Amygdala (tissue), 56 donors: ENCODE measurements around the gene SLC44A4.
A peak's percentile ranks its signal among the peaks of the same experiment; 100 is the strongest.
"Not testable (repeated sequence)": the region's sequence is repeated elsewhere in the genome, so short reads cannot be mapped to it uniquely, and the experiment has no call there.

Experiments used
- DNase-seq, 56 donors: peaks; one replicate each; lab custom pipeline; 2025; lab: John Stamatoyannopoulos, UW

Gene SLC44A4

GRCh38 chr6:31878726-31879125 lies at the start of gene SLC44A4:
Gene SLC44A4 (minus strand): TSS chr6:31878997. CDS start chr6:31878980, 17 bp downstream.
- DNase-seq = no peak

- no peak for DNase-seq
Observed at GRCh38 chr6:31928672-31928939, 49.8 kb upstream of the SLC44A4 start.

- no peak for DNase-seq
Observed at GRCh38 chr6:31927863-31928671, 49.3 kb upstream of the SLC44A4 start.

- DNase-seq = peak in 1 of 56 donors; percentile 25
Observed at GRCh38 chr6:31927242-31927862, 48.6 kb upstream of the SLC44A4 start, which contains the start of gene C2. Gene C2 (plus strand): TSS chr6:31927717. CDS start chr6:31927753, 36 bp downstream.

- DNase-seq = no peak
Observed at GRCh38 chr6:31922942-31923341, 44.1 kb upstream of the SLC44A4 start.

- no peak for DNase-seq
Observed at GRCh38 chr6:31920811-31921210, 42.0 kb upstream of the SLC44A4 start.

GRCh38 chr6:31919624-31920303 lies 41.0 kb upstream of the SLC44A4 start:
- no peak for DNase-seq

GRCh38 chr6:31918069-31918720 lies 39.4 kb upstream of the SLC44A4 start:
- no peak for DNase-seq

GRCh38 chr6:31915756-31916155 lies 37.0 kb upstream of the SLC44A4 start:
- DNase-seq = no peak

- DNase-seq = no peak
Observed at GRCh38 chr6:31915351-31915750, 36.6 kb upstream of the SLC44A4 start.

- no peak for DNase-seq
Observed at GRCh38 chr6:31911826-31912585, 33.2 kb upstream of the SLC44A4 start.

GRCh38 chr6:31909298-31909697 lies 30.5 kb upstream of the SLC44A4 start:
- not testable (repeated sequence) for DNase-seq

GRCh38 chr6:31908791-31909190 lies 30.0 kb upstream of the SLC44A4 start:
- DNase-seq = no peak

- not testable (repeated sequence) for DNase-seq
Observed at GRCh38 chr6:31908255-31908654, 29.5 kb upstream of the SLC44A4 start.

- DNase-seq = no peak
Observed at GRCh38 chr6:31907158-31907813, 28.5 kb upstream of the SLC44A4 start.

- not testable (repeated sequence) for DNase-seq
Observed at GRCh38 chr6:31906727-31907126, 27.9 kb upstream of the SLC44A4 start.

GRCh38 chr6:31906122-31906521 lies 27.3 kb upstream of the SLC44A4 start:
- no peak for DNase-seq

GRCh38 chr6:31905041-31905440 lies 26.2 kb upstream of the SLC44A4 start:
- no peak for DNase-seq

GRCh38 chr6:31903957-31904356 lies 25.2 kb upstream of the SLC44A4 start:
- no peak for DNase-seq
